PC-3 (cell line): ENCODE data around the gene SEMA3D. TPM values are rescaled to one million over a fixed set of nuclear protein-coding genes. Genes with fewer than 3 reads are reported as not detected.

Experiments used
- ATAC-seq: fragments of 200-7000 bp; cut with Tn5 transposase; 2 replicates; pipeline ENCODE4 v1.9.1; 2020; ENCODE audit warnings: mild to moderate bottlenecking, moderate library complexity
- Bru-seq: library from RNA; stranded (reverse); fragments of 400-500 nt; gene quantifications from one replicate; lab custom pipeline; 2021; lab: Mats Ljungman, UMichigan
- BruChase-seq, 2 experiments: library from RNA; stranded (reverse); fragments of 400-500 nt; gene quantifications; one replicate each; lab custom pipeline; 2021; lab: Mats Ljungman, UMichigan
- BruUV-seq: library from RNA; stranded (reverse); fragments of 400-500 nt; replicated peaks from 2 replicates; lab custom pipeline; 2021; lab: Mats Ljungman, UMichigan
- CTCF ChIA-PET: fragments of 300-600 bp; sonication (Branson Sonifier 250); formaldehyde crosslinking; loops from one replicate; lab custom pipeline; 2022; ENCODE audit warnings: antibody characterized with exemption; lab: Charles Lee
- POLR2A ChIA-PET: fragments of 300-600 bp; sonication (Branson Sonifier 250); formaldehyde crosslinking; loops from one replicate; lab custom pipeline; 2022; ENCODE audit warnings: antibody characterized with exemption; ENCODE audit not compliant: unreplicated experiment; lab: Charles Lee
- DNase-seq: peaks from one replicate; pipeline ENCODE4 v3.0.0-alpha.2; 2015
- H2AFZ ChIP-seq: fragments of 300-600 bp; sonication (generic); 2 replicates; pipeline ENCODE4 v1.6.0; 2016; ENCODE audit warnings: antibody characterized with exemption, low read length
- H3F3A ChIP-seq: fragments of 300-600 bp; sonication (generic); one replicate; pipeline ENCODE4 v1.6.0; 2017; ENCODE audit warnings: antibody characterized with exemption, low read length, control low read depth, mild to moderate bottlenecking; ENCODE audit not compliant: unreplicated experiment
- H3K27ac ChIP-seq: fragments of 300-600 bp; sonication (generic); 2 replicates; pipeline ENCODE4 v1.5.1; 2016; ENCODE audit warnings: mild to moderate bottlenecking, low read length
- H3K27me3 ChIP-seq: fragments of 300-600 bp; sonication (generic); 2 replicates; pipeline ENCODE4 v1.6.1; 2016; ENCODE audit warnings: low read length, mixed read lengths
- H3K36me3 ChIP-seq: fragments of 300-600 bp; sonication (generic); 2 replicates; pipeline ENCODE4 v1.6.1; 2016; ENCODE audit warnings: low read depth, mixed run types, low read length, mixed read lengths
- H3K4me1 ChIP-seq: fragments of 300-600 bp; sonication (generic); 2 replicates; pipeline ENCODE4 v1.5.1; 2016; ENCODE audit warnings: low read length; ENCODE audit not compliant: insufficient read depth
- H3K4me2 ChIP-seq: fragments of 300-600 bp; sonication (generic); 2 replicates; pipeline ENCODE4 v1.6.0; 2016; ENCODE audit warnings: low read length
- H3K4me3 ChIP-seq: fragments of 300-600 bp; sonication (generic); 2 replicates; pipeline ENCODE4 v1.5.1; 2016; ENCODE audit warnings: mild to moderate bottlenecking, low read length, mixed read lengths
- H3K79me2 ChIP-seq: fragments of 300-600 bp; sonication (generic); 2 replicates; pipeline ENCODE4 v1.6.1; 2017; ENCODE audit warnings: low read length, mixed read lengths
- H3K9ac ChIP-seq: fragments of 300-600 bp; sonication (generic); 2 replicates; pipeline ENCODE4 v1.6.0; 2016; ENCODE audit warnings: mild to moderate bottlenecking, low read length
- H3K9me2 ChIP-seq: fragments of 300-600 bp; sonication (generic); replicated peaks from 2 replicates; pipeline ENCODE4 v1.6.1; 2016; ENCODE audit warnings: mixed run types, low read length, mixed read lengths
- H3K9me3 ChIP-seq: fragments of 300-600 bp; sonication (generic); 2 replicates; pipeline ENCODE4 v1.6.1; 2016; ENCODE audit warnings: low read length, mixed read lengths
- H4K20me1 ChIP-seq: fragments of 300-600 bp; sonication (generic); 2 replicates; pipeline ENCODE4 v1.6.1; 2016; ENCODE audit warnings: low read length, mixed read lengths
- EZH2 ChIP-seq: fragments of 300-600 bp; sonication (generic); IDR thresholded peaks from one replicate; pipeline ENCODE4 v1.6.1; 2017; ENCODE audit warnings: antibody characterized with exemption, mild to moderate bottlenecking, low read length; ENCODE audit not compliant: unreplicated experiment
- EZH2phosphoT487 ChIP-seq: fragments of 300-600 bp; sonication (generic); IDR thresholded peaks from 2 replicates; pipeline ENCODE4 v1.6.1; 2018; ENCODE audit warnings: mild to moderate bottlenecking, antibody characterized with exemption, low read length, borderline replicate concordance
- intact Hi-C: fragments of 100-400 bp; cut with micrococcal nuclease; formaldehyde crosslinking; loops from 2 replicates; pipeline ENCODE4 v1.9.0; 2023
- long read RNA-seq: library from polyadenylated mRNA; unstranded; transcript quantifications from one replicate; pipeline ENCODE4 v2.0.0, GENCODE V29; 2021; ENCODE audit not compliant: unreplicated experiment
- total RNA-seq: library from RNA; depleted of rRNA; stranded (reverse); fragments of >200 nt; gene quantifications from 2 replicates; pipeline ENCODE4 v1.2.3, GENCODE V29; 2014; rRNA removed
- TF ChIP-seq, protein P1 (sequence below): fragments of 300-600 bp; sonication (generic); conservative IDR thresholded peaks from 2 replicates; pipeline ENCODE4 v1.5.1; 2017; ENCODE audit warnings: antibody characterized with exemption, low read depth, mild to moderate bottlenecking, low read length

The SEMA3D gene
- total RNA-seq, result 4.0 and 4.8 TPM in 2 replicates
- percentile 58 among the genes with signal in this experiment for Bru-seq, nascent RNA
- BruChase-seq, experiment 1, labeled RNA remaining after a 6-hour chase, result percentile 48 among the genes with signal in this experiment
- percentile 56 among the genes with signal in this experiment for BruChase-seq, experiment 2, labeled RNA remaining after a 2-hour chase
- long read RNA-seq, partial matches to known transcripts, result 12 of 26 reads
- long read RNA-seq, other reads (novel, unspliced or antisense), result 14 of 26 reads

DNA sequence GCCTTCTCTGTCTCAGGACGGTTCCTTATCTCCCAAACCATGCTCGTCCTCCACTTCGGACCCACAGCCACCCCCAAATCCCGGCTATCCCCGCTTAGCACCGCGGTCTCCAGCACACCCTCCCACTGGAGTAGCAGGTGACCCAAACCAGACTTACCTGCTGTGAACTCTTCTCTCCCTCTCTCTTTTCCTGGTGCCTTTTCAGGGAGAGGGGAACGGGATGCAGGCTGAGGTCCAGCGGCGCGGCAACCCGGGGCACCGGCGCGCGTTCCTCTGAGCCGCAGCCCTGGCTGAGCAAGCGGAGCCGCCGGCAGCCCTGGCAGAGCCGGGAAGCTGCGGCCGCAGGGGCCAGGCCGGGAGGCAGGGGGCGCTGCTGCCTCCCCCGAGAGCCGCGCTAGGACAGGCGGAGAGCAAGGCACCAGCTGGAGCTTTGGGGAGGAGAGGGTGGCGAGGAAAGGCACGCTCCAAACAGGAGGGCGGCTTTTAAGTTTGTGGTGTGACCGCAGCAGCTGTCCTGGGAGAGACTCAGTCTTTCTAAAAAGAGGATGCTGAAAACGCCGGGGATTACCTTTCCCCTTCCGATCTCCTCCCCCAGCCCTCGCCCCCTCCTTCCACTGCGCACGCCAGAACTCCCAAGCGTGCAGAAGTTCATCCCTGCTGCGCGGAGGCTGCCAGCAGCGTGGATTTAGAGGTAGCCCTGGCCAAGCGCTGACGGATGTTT is at the start of gene SEMA3D:
Gene SEMA3D, minus strand, starts transcription at position 536 of the 721 bp plus-strand sequence. CDS start 65,165 bp downstream, outside the sequence.
- intact Hi-C loops, result loop anchor here (1.0 to 2.0 kb wide), 3 partner anchors 270 to 564 kb away; no protein-coding TSS in a partner anchor
- Histone ChIP-seq H3K79me2 (no peaks in the 10 kb centered on the region), H3K4me3 (peak within 1 kb of the TSS; percentile 90), H3K4me1 (peaks cover 18% of the 10 kb centered on the region; the same call in 1 of the 2 replicates), H3K9me3 (no peaks in the 10 kb centered on the region), H4K20me1 (no peaks in the 10 kb centered on the region), H3K27ac (no peak within 1 kb of the TSS), H3F3A (no peaks in the 10 kb centered on the region), H3K9ac (peak within 1 kb of the TSS; percentile 33; the same call in 1 of the 2 replicates), H3K27me3 (no peaks in the 10 kb centered on the region), H3K36me3 (no peaks in the 10 kb centered on the region), H2AFZ (peak within 1 kb of the TSS; percentile 100), H3K9me2 (no peaks in the 10 kb centered on the region), H3K4me2 (peak within 1 kb of the TSS; percentile 93)
- no peak for TF ChIP-seq EZH2
- TF ChIP-seq, protein P1, sequence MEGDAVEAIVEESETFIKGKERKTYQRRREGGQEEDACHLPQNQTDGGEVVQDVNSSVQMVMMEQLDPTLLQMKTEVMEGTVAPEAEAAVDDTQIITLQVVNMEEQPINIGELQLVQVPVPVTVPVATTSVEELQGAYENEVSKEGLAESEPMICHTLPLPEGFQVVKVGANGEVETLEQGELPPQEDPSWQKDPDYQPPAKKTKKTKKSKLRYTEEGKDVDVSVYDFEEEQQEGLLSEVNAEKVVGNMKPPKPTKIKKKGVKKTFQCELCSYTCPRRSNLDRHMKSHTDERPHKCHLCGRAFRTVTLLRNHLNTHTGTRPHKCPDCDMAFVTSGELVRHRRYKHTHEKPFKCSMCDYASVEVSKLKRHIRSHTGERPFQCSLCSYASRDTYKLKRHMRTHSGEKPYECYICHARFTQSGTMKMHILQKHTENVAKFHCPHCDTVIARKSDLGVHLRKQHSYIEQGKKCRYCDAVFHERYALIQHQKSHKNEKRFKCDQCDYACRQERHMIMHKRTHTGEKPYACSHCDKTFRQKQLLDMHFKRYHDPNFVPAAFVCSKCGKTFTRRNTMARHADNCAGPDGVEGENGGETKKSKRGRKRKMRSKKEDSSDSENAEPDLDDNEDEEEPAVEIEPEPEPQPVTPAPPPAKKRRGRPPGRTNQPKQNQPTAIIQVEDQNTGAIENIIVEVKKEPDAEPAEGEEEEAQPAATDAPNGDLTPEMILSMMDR, result peak; percentile 83
- no TSS peak for BruUV-seq
- peak; percentile 84 for DNase-seq
- ChIA-PET CTCF (interaction anchor here (0.6 to 1.9 kb wide), 6 partner anchors 81 to 643 kb away, joined by 3 to 11 read pairs (median 4); no protein-coding TSS in a partner anchor), POLR2A (no interaction called here)
- peak; percentile 82 for ATAC-seq

GRCh38 chr7:85234730-85235129 is 47.9 kb upstream of the SEMA3D start:
- no peaks in the 10 kb centered on the region for H3K79me2 ChIP-seq
- H3K9ac ChIP-seq, result no peak overlapping the region
- H3K27me3 ChIP-seq, result no peaks in the 10 kb centered on the region
- ChIA-PET CTCF (no interaction called here), POLR2A (no interaction called here)
- no peak for ATAC-seq
- H4K20me1 ChIP-seq, result no peaks in the 10 kb centered on the region
- TF ChIP-seq EZH2phosphoT487 (no peak), EZH2 (no peak)
- TF ChIP-seq, protein P1, result no peak
- H3K4me2 ChIP-seq, result no peak overlapping the region
- no peaks in the 10 kb centered on the region for H3K4me1 ChIP-seq
- intact Hi-C loops, result no loop called here
- H3K36me3 ChIP-seq, result no peaks in the 10 kb centered on the region
- no peaks in the 10 kb centered on the region for H3F3A ChIP-seq
- BruUV-seq, result no TSS peak
- DNase-seq, result no peak
- no peak overlapping the region for H3K27ac ChIP-seq
- no peak overlapping the region for H3K4me3 ChIP-seq
- no peaks in the 10 kb centered on the region for H3K9me2 ChIP-seq
- H3K9me3 ChIP-seq, result no peaks in the 10 kb centered on the region
- H2AFZ ChIP-seq, result no peak overlapping the region
